ENCODE measurements around the gene PLS1.
"Not testable (repeated sequence)": the region's sequence is repeated elsewhere in the genome, so short reads cannot be mapped to it uniquely, and the experiment has no call there.

Gene PLS1

GRCh38 chr3:142694225-142694624 lies 98.0 kb downstream of the PLS1 start:
- no peaks in the 10 kb centered on the region for H3K27me3 ChIP-seq (ENCODE audit: insufficient read depth, low read length)
- H3K4me3 ChIP-seq (ENCODE audit: low read length), result no peak overlapping the region
- no peaks in the 10 kb centered on the region for H3K36me3 ChIP-seq (ENCODE audit: insufficient read depth, low read length)
- H3K4me1 ChIP-seq (ENCODE audit: insufficient read depth, low read length), result no peaks in the 10 kb centered on the region
- H3K9me3 ChIP-seq (ENCODE audit: low read length), result no peaks in the 10 kb centered on the region
- no peak overlapping the region for H2AFZ ChIP-seq (ENCODE audit: low read depth, low read length)

DNA sequence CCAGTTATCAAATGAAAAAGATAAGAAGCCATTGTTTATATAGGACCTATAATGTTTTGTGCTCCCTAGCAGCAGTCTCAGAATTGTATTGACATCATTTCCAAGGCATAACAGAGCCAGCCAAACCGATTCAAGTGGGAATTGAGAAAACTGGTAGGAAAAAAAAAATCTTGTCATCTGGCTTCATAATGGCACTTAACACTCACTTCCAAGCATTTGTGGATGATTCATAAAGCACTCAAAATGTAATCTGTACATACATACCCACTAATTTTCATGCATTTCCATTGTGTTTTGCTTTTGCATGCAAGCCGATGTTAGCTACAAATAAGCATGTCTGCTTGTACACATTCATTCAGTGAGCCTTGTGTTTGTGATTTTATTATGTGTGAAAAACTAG lies 109.0 kb downstream of the PLS1 start:
- no peak overlapping the region for H2AFZ ChIP-seq (ENCODE audit: low read depth, low read length)
- no peak overlapping the region for H3K4me3 ChIP-seq (ENCODE audit: low read length)

DNA sequence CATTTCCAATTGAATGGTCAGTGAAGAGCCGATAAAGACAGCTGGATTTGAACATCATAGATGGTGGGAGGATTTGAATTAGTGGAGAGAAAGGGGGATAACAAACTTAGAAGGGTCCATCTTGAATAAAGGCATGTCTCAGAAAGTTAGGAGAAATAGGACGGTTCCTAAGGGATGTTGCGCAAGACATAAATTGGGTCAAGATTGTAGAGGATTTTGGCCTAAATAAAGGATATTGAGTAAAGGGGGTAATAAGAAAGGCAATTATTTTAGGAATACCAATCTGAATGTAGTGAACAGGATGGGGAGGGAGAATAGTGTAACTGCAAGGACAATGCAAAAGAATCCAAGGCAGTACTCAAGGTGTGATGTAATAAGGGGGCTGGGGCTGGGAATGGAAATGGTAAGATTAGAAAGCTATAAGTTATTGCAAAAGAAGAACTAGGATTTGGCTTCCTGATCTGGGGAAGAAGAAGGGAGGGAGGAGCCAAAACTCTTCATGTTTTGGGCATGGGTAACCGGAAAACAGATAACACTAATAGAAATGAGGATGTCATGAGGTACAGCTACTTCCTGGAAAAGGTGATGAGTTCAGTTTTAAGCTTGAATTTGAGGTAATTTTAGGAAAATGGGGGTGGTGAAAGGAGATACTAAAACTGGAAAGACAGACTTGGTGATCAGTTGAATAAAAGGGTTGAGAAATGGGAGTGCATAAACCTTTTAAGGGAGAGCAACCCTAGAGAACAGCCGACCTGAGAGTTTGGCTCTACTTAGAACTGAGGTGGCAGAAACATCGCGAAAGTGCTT lies 110.3 kb downstream of the PLS1 start:
- peaks cover 7% of the 10 kb centered on the region for H3K4me1 ChIP-seq (ENCODE audit: insufficient read depth, low read length)
- H2AFZ ChIP-seq (ENCODE audit: low read depth, low read length), result no peak overlapping the region
- no peaks in the 10 kb centered on the region for H3K9me3 ChIP-seq (ENCODE audit: low read length)

More for the DNA sequence above, 109.0 kb downstream of the PLS1 start:
- Histone ChIP-seq H3K36me3 (ENCODE audit: insufficient read depth, low read length) (no peaks in the 10 kb centered on the region), H3K27me3 (ENCODE audit: insufficient read depth, low read length) (no peaks in the 10 kb centered on the region), H3K9me3 (ENCODE audit: low read length) (no peaks in the 10 kb centered on the region), H3K4me1 (ENCODE audit: insufficient read depth, low read length) (peaks cover 7% of the 10 kb centered on the region)

GRCh38 chr3:142709207-142709606 lies 113.0 kb downstream of the PLS1 start:
- Histone ChIP-seq H3K4me1 (ENCODE audit: insufficient read depth, low read length) (peaks cover 7% of the 10 kb centered on the region), H3K27me3 (ENCODE audit: insufficient read depth, low read length) (no peaks in the 10 kb centered on the region), H3K36me3 (ENCODE audit: insufficient read depth, low read length) (no peaks in the 10 kb centered on the region), H3K4me3 (ENCODE audit: low read length) (no peak overlapping the region), H2AFZ (ENCODE audit: low read depth, low read length) (no peak overlapping the region), H3K9me3 (ENCODE audit: low read length) (no peaks in the 10 kb centered on the region)

More for the DNA sequence above, 110.3 kb downstream of the PLS1 start:
- H3K36me3 ChIP-seq (ENCODE audit: insufficient read depth, low read length), result no peaks in the 10 kb centered on the region
- H3K27me3 ChIP-seq (ENCODE audit: insufficient read depth, low read length), result no peaks in the 10 kb centered on the region
- no peak overlapping the region for H3K4me3 ChIP-seq (ENCODE audit: low read length)

- H3K27me3 ChIP-seq (ENCODE audit: insufficient read depth, low read length); H3K4me3 ChIP-seq (ENCODE audit: low read length); H3K9me3 ChIP-seq (ENCODE audit: low read length); H3K4me1 ChIP-seq (ENCODE audit: insufficient read depth, low read length); H2AFZ ChIP-seq (ENCODE audit: low read depth, low read length); H3K36me3 ChIP-seq (ENCODE audit: insufficient read depth, low read length): not testable (repeated sequence)
Measured at GRCh38 chr3:142714882-142715281, 118.7 kb downstream of the PLS1 start.

DNA sequence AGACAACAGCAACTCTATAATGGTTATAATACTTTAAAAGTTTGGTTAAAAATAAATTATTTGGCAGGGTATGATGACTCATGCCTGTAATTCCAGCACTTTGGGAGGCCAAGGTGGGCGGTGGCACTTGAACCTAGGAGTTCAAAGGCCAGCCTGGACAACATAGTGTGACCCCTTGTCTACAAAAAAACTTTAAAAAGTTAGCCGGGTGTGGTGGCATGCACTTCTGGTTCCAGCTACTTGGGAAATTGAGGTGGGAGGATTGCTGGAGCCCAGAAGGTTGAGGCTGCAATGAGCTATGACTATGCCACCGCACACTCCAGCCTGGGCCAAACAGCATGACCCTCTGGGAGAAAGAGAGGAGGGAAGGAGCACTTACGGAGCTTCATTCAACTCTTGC lies 119.9 kb downstream of the PLS1 start:
- Histone ChIP-seq H3K27me3 (ENCODE audit: insufficient read depth, low read length) (no peaks in the 10 kb centered on the region), H3K4me3 (ENCODE audit: low read length) (no peak overlapping the region), H3K4me1 (ENCODE audit: insufficient read depth, low read length) (no peaks in the 10 kb centered on the region), H3K9me3 (ENCODE audit: low read length) (no peaks in the 10 kb centered on the region), H2AFZ (ENCODE audit: low read depth, low read length) (no peak overlapping the region), H3K36me3 (ENCODE audit: insufficient read depth, low read length) (no peaks in the 10 kb centered on the region)

DNA sequence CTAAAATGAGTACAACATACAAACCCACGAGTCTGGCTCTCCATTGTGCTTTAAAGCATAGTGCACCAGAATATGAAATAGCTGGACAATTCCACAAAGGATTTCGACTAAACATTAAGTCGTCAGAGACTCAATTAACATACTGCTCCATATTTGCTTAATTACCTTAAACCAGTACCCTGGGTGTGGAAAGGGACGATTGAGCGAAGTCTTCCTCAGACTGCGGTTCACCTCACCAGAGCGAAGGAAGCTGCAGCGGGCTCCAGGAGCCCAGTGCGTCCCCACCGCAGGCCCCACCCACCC lies 127.4 kb downstream of the PLS1 start:
- Histone ChIP-seq H2AFZ (ENCODE audit: low read depth, low read length) (no peak overlapping the region), H3K9me3 (ENCODE audit: low read length) (no peaks in the 10 kb centered on the region), H3K4me3 (ENCODE audit: low read length) (peak overlapping the region; percentile 90), H3K4me1 (ENCODE audit: insufficient read depth, low read length) (peaks cover 18% of the 10 kb centered on the region), H3K36me3 (ENCODE audit: insufficient read depth, low read length) (no peaks in the 10 kb centered on the region), H3K27me3 (ENCODE audit: insufficient read depth, low read length) (no peaks in the 10 kb centered on the region)

DNA sequence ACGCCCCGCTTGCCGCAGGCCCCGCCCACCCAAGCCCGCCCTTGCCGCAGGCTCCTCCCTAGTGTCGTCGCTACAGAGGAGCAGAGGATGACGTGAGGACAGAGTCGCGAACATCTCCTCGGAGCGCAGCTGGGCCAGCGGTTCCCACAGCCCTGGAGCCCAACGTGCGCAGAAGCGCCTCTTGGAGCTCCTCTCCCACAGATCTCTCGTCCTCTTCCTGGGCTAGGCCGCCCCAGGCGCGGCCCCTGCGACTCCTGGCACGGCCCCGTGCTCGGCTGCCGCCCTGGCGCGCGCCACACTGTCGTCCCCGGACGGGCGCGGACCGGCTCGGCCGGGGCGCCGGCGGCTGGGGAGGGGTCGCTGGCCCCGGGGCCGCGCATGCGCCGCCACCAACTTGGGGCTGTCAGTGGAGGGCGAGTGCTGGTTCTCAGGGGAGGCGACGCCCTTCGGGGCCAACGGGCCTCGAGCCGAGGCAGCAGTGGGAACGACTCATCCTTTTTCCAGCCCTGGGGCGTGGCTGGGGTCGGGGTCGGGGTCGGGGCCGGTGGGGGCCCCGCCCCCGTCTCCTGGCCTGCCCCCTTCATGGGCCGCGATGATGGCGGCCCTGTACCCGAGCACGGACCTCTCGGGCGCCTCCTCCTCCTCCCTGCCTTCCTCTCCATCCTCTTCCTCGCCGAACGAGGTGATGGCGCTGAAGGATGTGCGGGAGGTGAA lies 127.9 kb downstream of the PLS1 start, which contains the start of gene TRPC1:
TSS of gene TRPC1 (plus strand) at position 67 of the 714 bp plus-strand sequence. CDS start at position 593, 526 bp downstream.
- peak within 1 kb of the TSS; percentile 49 for H2AFZ ChIP-seq (ENCODE audit: low read depth, low read length)
- peaks cover 5% of the 10 kb centered on the region for H3K36me3 ChIP-seq (ENCODE audit: insufficient read depth, low read length)
- no peaks in the 10 kb centered on the region for H3K27me3 ChIP-seq (ENCODE audit: insufficient read depth, low read length)
- peak within 1 kb of the TSS; percentile 90 for H3K4me3 ChIP-seq (ENCODE audit: low read length)
- H3K9me3 ChIP-seq (ENCODE audit: low read length), result no peaks in the 10 kb centered on the region
- H3K4me1 ChIP-seq (ENCODE audit: insufficient read depth, low read length), result peaks cover 18% of the 10 kb centered on the region

DNA sequence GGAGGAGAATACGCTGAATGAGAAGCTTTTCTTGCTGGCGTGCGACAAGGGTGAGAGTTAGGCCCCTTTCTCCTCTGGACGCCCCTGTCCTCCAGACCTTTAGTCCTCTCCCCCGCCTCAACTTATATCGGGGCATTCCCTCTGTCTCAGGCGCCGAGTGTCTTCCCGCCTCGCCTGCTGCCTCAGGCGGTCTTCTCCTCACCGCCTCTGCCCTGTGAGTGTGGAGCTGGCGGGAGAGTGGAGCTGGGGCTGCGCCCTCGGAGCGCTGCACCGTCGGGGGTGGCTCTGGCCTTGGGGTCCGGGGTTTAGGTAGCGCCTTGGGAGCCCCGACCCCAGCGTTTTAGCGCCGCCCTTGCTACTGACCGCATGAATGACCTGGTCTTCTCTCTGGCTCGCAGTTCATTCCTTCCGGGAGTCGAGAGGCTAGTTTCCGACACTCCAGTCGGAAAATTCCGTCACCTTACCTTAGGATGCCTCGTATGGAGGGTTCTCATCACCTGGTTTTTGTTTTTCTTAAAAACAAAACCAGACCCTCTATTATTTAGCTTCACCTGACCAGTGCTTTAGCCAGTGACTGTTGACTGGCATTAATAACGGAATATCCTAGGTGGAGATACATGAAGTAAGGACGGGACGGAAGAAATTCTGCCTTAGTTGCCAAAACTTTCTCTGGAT lies 128.6 kb downstream of the PLS1 start:
- Histone ChIP-seq H2AFZ (ENCODE audit: low read depth, low read length) (peak overlapping the region; percentile 49), H3K9me3 (ENCODE audit: low read length) (no peaks in the 10 kb centered on the region), H3K27me3 (ENCODE audit: insufficient read depth, low read length) (no peaks in the 10 kb centered on the region), H3K4me3 (ENCODE audit: low read length) (peak overlapping the region; percentile 90), H3K36me3 (ENCODE audit: insufficient read depth, low read length) (peaks cover 5% of the 10 kb centered on the region), H3K4me1 (ENCODE audit: insufficient read depth, low read length) (peaks cover 18% of the 10 kb centered on the region)

- Histone ChIP-seq H3K9me3 (ENCODE audit: low read length) (no peaks in the 10 kb centered on the region), H3K4me3 (ENCODE audit: low read length) (peak overlapping the region; percentile 90), H2AFZ (ENCODE audit: low read depth, low read length) (peak overlapping the region; percentile 49), H3K4me1 (ENCODE audit: insufficient read depth, low read length) (peaks cover 18% of the 10 kb centered on the region), H3K27me3 (ENCODE audit: insufficient read depth, low read length) (no peaks in the 10 kb centered on the region), H3K36me3 (ENCODE audit: insufficient read depth, low read length) (peaks cover 5% of the 10 kb centered on the region)
Measured at GRCh38 chr3:142725357-142725739, 129.2 kb downstream of the PLS1 start.

DNA sequence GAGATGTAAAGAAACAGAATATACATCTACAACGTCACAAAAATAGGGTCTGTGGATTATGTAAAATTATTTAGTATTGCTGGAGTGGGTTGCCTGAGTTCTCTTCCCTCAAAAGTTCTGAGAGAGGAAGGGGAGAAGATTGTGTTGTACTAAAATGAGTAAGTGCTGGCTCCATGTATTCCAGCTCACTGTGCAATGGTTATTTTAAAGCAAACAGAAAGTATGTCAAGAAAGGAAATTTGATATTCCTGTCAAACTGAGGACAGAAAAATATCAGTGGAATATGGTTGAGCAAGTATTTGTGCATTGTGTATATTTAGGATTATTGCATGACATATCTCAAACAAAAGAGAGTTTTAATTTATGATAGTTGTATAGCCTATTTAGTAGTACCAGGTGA lies 129.8 kb downstream of the PLS1 start:
- H3K36me3 ChIP-seq (ENCODE audit: insufficient read depth, low read length), result peaks cover 5% of the 10 kb centered on the region
- H3K4me3 ChIP-seq (ENCODE audit: low read length), result peak overlapping the region; percentile 90
- H3K27me3 ChIP-seq (ENCODE audit: insufficient read depth, low read length), result no peaks in the 10 kb centered on the region
- H3K9me3 ChIP-seq (ENCODE audit: low read length), result no peaks in the 10 kb centered on the region
- H3K4me1 ChIP-seq (ENCODE audit: insufficient read depth, low read length), result peaks cover 18% of the 10 kb centered on the region
- no peak overlapping the region for H2AFZ ChIP-seq (ENCODE audit: low read depth, low read length)

DNA sequence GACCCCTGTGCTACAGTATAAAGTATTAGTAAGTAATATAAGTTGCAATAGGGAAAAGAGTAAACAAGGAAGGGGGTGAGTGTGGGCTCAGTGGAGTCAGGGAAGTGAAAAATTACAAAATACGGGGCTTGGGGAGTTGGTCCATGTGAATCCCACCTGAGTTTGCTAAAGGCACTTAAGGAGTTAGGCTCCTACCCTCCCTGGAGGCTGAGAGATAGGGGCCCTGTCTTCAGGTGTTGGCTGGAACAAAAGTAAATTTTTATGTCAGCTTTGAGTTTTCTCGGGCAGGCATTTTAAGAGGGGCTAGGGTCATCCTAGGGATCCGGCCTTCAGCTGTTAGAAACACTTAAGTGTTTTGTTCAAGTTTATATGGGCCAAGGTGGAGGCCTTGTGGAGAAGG lies 135.9 kb downstream of the PLS1 start:
- H3K36me3 ChIP-seq (ENCODE audit: insufficient read depth, low read length), result peaks cover 5% of the 10 kb centered on the region
- no peak overlapping the region for H3K4me3 ChIP-seq (ENCODE audit: low read length)
- peaks cover 5% of the 10 kb centered on the region for H3K4me1 ChIP-seq (ENCODE audit: insufficient read depth, low read length)
- H3K27me3 ChIP-seq (ENCODE audit: insufficient read depth, low read length), result no peaks in the 10 kb centered on the region
- no peak overlapping the region for H2AFZ ChIP-seq (ENCODE audit: low read depth, low read length)
- H3K9me3 ChIP-seq (ENCODE audit: low read length), result no peaks in the 10 kb centered on the region

DNA sequence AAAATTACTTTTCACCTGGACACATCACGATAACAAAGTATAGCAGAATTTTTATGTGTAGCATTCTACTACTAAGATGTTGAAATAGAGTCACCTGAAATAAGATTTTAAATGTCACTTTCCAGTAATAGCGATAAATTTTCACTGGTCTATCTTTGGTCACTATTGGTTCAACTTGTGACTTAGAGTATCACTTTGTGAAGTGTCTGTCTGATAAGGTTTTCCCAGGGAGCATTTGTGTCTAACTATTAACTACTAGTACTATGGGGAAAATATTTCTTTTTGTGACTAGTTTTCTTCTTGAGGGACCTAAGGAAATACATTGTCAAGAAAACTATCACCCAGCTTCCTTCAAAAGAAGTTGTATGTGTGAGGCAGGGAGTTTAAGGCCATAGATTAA lies 138.6 kb downstream of the PLS1 start:
- H3K27me3 ChIP-seq (ENCODE audit: insufficient read depth, low read length), result no peaks in the 10 kb centered on the region
- no peaks in the 10 kb centered on the region for H3K36me3 ChIP-seq (ENCODE audit: insufficient read depth, low read length)
- H2AFZ ChIP-seq (ENCODE audit: low read depth, low read length), result no peak overlapping the region
- no peaks in the 10 kb centered on the region for H3K9me3 ChIP-seq (ENCODE audit: low read length)
- H3K4me1 ChIP-seq (ENCODE audit: insufficient read depth, low read length), result peaks cover 3% of the 10 kb centered on the region
- no peak overlapping the region for H3K4me3 ChIP-seq (ENCODE audit: low read length)
